ENCODE measurements around the gene RPRD1B.

DNA sequence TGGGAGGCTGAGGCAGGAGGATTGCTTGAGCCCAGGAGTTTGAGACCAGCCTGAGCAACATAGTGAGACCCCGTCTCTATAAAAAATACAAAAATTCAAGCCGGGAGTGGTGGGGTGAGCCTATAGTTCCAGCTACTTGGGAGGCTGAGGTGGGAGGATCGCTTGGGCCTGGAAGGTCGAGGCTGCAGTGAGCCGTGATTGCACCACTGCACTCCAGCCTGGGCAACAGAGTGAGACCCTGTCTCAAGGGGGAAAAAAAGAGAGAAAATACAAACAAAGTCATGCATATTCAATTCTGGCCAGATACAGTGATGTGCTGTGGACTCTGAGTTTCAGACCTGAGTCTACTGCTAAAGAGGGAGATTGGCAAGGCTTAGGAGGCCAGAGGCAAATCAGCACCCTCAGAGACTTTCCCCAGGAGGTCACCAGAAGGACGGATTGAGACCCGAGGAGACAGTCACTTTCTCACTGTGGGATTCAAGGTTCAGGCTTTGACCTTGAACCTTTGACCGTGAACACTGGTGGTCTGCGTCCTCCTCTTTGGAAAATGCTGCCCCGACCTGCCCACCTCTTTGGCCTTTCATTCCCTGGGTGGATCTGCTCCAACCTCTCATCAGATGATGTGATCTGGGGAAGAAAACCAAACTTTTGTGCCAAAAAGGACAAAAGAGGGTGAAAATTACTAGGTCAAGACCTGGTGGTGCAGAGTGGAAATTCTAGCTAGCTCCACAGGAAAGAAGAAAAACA is 100.3 kb downstream of the RPRD1B start:
- no peak for TF ChIP-seq POLR2A (IDR thresholded peaks at IDR 0.05)
- TF ChIP-seq, protein P1, sequence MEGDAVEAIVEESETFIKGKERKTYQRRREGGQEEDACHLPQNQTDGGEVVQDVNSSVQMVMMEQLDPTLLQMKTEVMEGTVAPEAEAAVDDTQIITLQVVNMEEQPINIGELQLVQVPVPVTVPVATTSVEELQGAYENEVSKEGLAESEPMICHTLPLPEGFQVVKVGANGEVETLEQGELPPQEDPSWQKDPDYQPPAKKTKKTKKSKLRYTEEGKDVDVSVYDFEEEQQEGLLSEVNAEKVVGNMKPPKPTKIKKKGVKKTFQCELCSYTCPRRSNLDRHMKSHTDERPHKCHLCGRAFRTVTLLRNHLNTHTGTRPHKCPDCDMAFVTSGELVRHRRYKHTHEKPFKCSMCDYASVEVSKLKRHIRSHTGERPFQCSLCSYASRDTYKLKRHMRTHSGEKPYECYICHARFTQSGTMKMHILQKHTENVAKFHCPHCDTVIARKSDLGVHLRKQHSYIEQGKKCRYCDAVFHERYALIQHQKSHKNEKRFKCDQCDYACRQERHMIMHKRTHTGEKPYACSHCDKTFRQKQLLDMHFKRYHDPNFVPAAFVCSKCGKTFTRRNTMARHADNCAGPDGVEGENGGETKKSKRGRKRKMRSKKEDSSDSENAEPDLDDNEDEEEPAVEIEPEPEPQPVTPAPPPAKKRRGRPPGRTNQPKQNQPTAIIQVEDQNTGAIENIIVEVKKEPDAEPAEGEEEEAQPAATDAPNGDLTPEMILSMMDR (IDR thresholded peaks at IDR 0.05) = no peak

Data from Peyer's patch (tissue), 4 donors.